Hindlimb muscle (tissue), 1 donor: Measurements from ENCODE around the gene PDE3A. TPM values are rescaled to one million over a fixed set of nuclear protein-coding genes. Genes with fewer than 3 reads are reported as not detected.
"Not testable (repeated sequence)": the region's sequence is repeated elsewhere in the genome, so short reads cannot be mapped to it uniquely, and the experiment has no call there.

ENCODE experiments used
- DNase-seq: peaks from one replicate; pipeline ENCODE4 v3.0.0-alpha.2; 2013
- polyA plus RNA-seq: library from polyadenylated mRNA; unstranded; fragments of 120-200 nt; gene quantifications from one replicate; pipeline ENCODE4 v1.2.1, GENCODE V29; 2013; ENCODE audit not compliant: insufficient read length

Gene PDE3A
- polyA plus RNA-seq, 1 donor: 10.4 TPM

DNA sequence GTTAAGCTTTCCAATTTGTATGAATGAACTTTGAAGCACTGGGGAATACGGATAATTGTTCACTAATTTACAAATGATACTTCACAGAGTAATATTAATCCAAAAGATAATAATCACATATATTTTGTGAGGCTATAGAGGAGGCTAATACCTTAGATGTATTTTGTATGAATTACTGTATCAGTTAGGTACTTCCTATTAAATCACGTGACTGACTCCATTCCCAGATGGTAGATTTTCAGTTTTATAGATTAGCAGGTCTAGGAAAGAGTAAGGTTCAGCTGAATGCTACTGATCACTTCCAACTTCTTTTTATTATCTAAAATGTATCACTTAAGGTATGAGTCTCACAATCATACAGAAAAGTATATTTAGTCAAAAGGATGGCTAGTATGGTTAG lies 133.6 kb downstream of the PDE3A start:
- no peak for DNase-seq

- no peak for DNase-seq
Observed at GRCh38 chr12:20503858-20504257, 135.5 kb downstream of the PDE3A start.

DNA sequence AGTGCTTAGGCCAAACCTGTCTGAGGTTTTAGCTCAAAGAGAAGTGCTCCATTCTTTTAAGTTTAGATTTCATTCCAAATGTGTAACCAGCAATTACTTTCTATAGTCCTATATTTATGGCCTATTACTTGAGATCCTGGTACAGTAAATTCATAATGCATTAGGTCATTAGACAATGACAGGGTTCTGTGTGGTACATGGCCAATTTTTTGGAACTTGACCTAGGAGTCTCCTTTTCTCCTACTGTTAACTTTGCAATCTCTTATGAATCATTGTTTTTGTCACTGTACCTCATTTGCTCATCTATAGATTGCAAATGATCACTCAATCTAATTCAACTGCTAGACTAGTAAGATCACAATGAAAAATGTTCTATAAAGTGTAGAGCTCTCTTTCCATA lies 136.7 kb downstream of the PDE3A start:
- DNase-seq: no peak

DNA sequence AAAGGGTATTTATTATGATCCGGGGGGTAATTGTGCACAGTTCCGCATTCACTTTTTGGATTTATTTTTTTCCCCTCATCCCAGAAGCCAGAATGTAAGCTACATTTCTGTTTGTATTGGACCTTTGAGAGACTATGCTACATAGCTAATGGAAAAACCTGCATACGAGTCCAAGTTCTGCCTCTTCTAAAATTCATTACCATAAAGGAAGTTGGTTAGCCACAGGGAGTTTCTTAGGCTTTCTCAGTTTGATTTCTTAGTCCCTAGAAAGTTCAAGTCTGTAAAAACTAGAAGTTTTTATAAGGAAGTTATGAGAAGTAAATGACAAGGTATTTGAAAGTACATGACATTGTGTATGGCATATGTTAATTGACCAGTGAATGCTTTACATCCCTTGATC lies 138.7 kb downstream of the PDE3A start:
- DNase-seq: peak; percentile 40

DNA sequence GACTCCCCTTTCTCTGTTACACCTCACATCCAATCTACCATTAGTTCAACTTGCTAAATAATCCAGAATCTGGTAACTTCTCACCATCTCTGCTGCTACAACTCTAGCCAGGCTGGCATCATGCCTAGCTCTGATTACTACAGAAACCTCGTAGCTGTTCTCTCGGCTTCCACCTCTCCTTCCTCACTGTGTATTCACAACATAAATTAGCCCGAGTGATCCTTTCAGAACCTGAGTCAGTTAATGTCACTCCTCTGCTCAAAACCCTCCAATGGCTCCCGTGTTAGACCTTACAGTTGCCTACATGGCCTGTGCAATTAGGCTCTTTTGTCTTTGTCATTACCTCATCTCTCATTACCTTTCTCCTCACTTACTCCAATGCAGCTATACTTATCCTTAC lies 139.4 kb downstream of the PDE3A start:
- no peak for DNase-seq

DNA sequence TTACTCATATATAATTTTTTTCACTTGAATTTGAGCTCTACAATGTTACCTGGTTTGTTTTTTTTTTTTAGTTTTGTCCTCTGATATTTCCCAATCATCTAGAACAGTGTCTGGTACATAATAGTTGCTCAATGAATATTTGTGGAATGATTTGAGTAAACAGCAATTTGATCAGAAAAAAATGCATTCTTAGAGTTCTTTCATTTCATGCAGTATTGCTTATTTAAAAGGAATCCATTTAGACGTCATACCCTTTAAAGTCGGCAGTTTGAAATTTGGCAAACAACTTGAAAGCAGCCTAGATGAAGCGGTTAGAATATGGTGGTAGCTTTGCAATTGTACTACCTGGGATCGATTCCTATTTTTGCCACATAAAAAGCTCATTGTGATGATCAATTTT lies 140.0 kb downstream of the PDE3A start:
- DNase-seq: no peak

GRCh38 chr12:20508962-20509361 lies 140.6 kb downstream of the PDE3A start:
- DNase-seq: no peak

DNA sequence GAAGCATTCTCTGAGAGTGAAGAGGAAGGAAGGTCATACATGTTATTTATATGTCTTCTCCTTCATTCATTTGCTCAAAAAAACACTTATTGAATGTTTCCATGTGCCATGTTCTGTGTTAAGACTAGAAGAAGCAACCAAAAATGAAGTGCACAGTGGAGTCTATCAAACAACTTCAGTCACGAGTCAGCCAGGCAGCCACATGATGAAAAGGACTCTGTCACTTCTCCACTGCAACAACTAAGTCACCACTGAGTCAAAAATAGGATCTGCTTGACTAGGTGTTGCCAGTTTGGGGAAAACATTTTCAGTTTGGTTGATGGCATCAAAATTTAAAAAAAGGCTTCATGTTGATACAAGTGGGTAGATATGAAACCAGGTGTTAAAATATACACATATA lies 142.5 kb downstream of the PDE3A start:
- DNase-seq: no peak

- DNase-seq: no peak
Observed at GRCh38 chr12:20513189-20513588, 144.9 kb downstream of the PDE3A start.

GRCh38 chr12:20514598-20514997 lies 146.3 kb downstream of the PDE3A start:
- DNase-seq: no peak

- DNase-seq: peak; percentile 39
Observed at GRCh38 chr12:20520532-20520931, 152.2 kb downstream of the PDE3A start.

GRCh38 chr12:20523658-20524057 lies 155.3 kb downstream of the PDE3A start:
- no peak for DNase-seq

GRCh38 chr12:20524113-20524512 lies 155.8 kb downstream of the PDE3A start:
- no peak for DNase-seq

DNA sequence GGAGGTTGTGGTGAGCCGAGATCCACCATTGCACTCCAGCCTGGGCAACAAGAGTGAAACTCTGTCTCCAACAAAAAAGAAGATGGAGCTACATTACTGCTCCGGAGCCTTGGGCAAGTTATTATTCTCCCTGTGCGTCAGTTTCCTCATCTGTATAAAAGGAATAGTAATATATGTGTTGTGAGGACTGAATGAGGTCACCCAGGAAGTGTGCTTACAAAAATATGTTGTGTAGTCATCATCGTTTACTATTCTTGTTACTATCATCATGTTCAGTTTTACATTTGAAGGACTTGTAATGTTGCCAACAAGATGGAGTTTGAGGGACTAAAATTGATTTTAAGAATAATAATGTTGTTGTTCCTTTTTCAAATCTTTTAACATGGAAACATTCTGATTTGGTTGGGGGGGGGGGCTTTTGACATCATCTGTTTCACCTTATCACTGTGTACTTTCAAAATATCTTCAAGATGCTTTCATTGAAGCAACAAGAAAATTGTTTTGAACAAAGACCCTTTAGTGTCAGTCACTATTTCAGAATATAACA lies 156.8 kb downstream of the PDE3A start:
- no peak for DNase-seq

GRCh38 chr12:20527417-20528163 lies 159.3 kb downstream of the PDE3A start:
- peak; percentile 26 for DNase-seq

GRCh38 chr12:20528208-20528607 lies 159.9 kb downstream of the PDE3A start:
- no peak for DNase-seq

- DNase-seq: no peak
Observed at GRCh38 chr12:20546267-20546666, 177.9 kb downstream of the PDE3A start.

- peak; percentile 84 for DNase-seq
Observed at GRCh38 chr12:20547816-20548575, 179.7 kb downstream of the PDE3A start.

DNA sequence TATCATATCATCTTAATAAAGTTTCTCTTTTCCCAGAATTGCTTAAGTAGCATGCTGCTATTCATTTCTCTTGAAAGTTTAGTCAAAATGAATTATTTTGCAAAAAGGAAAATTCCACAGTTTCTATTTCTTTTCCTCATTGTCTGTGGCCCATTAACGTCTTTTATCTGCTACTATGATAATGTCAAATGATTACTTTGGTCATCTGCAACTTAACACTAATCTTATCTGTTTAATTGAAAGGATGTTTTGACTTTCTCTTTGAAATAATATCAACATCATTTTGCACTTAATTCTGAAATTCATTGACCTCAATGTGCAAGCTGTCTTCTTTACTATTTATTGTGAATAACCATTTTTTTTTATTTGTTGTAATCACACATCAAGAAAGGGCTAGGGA lies 180.3 kb downstream of the PDE3A start:
- no peak for DNase-seq

DNA sequence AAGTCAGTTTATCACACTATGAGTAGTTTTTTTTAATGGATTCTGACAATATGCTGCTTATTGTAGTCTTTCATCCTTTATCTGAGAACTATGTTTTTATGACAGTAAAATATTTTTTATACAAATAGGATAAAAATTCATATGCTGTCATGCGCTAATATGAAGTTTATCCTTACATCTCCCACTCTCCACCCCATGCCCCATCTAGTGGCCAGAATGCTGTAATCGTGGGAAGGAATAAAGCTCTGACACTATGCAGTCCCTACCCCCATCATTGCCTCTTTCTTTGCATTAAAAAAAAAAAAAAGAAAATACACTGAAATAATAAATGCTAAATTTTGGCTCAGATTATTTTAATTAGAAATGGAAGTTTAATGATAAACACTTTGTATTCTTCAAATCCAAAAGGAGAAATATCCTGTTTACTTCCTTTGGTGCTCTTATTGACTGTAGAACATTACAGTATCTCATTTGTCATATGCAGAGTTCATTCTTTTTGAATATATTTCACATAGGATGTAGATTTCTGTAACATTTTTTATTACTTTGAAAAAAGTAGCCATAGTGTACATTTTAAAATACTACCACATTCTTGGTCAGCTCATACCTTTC lies 180.9 kb downstream of the PDE3A start:
- peak; percentile 49 for DNase-seq

- not testable (repeated sequence) for DNase-seq
Observed at GRCh38 chr12:20551742-20552442, 183.6 kb downstream of the PDE3A start.

- DNase-seq: not testable (repeated sequence)
Observed at GRCh38 chr12:20552586-20552985, 184.2 kb downstream of the PDE3A start.

DNA sequence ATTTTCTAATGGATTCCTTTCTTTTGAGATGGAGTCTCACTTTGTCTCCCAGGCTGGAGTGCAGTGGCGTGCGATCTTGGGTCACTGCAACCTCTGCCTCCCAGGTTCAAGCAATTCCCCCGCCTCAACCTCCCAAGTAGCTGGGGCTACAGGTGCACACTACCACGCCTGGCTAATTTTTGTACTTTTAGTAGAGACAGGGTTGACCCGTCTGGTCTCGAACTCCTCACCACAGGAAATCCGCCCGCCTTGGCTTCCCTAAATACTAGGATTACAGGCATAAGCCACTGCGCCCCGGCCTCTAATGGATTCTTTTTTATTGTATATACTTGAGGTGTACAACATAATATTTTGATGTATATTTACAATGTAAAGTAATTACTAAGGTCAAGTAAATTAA lies 186.7 kb downstream of the PDE3A start:
- no peak for DNase-seq
